ENCODE results near the gene CASP10.
"Not testable (repeated sequence)": the region's sequence is repeated elsewhere in the genome, so short reads cannot be mapped to it uniquely, and the experiment has no call there.

Gene CASP10, protein sequence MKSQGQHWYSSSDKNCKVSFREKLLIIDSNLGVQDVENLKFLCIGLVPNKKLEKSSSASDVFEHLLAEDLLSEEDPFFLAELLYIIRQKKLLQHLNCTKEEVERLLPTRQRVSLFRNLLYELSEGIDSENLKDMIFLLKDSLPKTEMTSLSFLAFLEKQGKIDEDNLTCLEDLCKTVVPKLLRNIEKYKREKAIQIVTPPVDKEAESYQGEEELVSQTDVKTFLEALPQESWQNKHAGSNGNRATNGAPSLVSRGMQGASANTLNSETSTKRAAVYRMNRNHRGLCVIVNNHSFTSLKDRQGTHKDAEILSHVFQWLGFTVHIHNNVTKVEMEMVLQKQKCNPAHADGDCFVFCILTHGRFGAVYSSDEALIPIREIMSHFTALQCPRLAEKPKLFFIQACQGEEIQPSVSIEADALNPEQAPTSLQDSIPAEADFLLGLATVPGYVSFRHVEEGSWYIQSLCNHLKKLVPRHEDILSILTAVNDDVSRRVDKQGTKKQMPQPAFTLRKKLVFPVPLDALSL

DNA sequence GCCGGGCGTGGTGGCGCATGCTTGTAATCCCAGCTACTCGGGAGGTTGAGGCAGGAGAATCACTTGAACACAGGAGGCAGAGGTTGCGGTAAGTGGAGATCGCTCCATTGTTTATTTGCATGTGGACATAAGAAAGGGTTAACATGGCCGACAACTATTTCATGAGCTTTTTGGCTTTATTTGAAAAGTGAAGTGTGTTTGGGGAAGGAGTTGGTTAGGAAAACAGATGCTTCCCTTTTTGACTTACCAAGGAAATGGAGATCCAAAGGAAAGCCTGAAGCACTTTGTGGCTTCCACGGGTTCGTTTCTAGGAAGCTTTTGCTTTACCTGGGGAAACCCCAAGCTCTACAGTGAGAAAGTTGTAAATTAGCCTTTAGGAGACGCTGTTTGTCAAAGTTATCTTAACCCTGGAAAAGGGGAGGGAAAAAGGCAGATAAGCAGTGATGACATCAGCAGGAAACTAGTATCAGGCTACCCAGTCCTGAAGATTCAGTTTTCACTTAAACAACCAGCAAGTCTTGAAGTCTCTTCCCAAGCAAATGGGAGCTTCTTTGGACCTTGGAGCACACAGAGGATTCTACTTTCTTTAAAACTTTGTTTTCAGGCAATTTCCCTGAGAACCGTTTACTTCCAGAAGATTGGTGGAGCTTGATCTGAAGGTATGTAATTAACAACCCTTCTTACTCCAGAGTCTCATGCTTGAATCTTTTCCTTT is at the start of gene CASP10:
Gene CASP10, plus strand, starts transcription at position 492 of the 715 bp plus-strand sequence. CDS start 2,637 bp downstream, outside the sequence.
- DNase-seq (ENCODE audit: extremely low read depth in 1 of 2, low read depth in 1 of 2) = no peak

GRCh38 chr2:201135386-201135785 is 47.6 kb upstream of the CASP10 start:
- no peak for DNase-seq (ENCODE audit: extremely low read depth in 1 of 2, low read depth in 1 of 2)

- DNase-seq (ENCODE audit: extremely low read depth in 1 of 2, low read depth in 1 of 2) = no peak
Observed at GRCh38 chr2:201136889-201137321, 46.0 kb upstream of the CASP10 start.

- DNase-seq (ENCODE audit: extremely low read depth in 1 of 2, low read depth in 1 of 2) = no peak
Observed at GRCh38 chr2:201137505-201138400, 45.2 kb upstream of the CASP10 start.

GRCh38 chr2:201138401-201138970 is 44.5 kb upstream of the CASP10 start:
- DNase-seq (ENCODE audit: extremely low read depth in 1 of 2, low read depth in 1 of 2) = no peak

DNA sequence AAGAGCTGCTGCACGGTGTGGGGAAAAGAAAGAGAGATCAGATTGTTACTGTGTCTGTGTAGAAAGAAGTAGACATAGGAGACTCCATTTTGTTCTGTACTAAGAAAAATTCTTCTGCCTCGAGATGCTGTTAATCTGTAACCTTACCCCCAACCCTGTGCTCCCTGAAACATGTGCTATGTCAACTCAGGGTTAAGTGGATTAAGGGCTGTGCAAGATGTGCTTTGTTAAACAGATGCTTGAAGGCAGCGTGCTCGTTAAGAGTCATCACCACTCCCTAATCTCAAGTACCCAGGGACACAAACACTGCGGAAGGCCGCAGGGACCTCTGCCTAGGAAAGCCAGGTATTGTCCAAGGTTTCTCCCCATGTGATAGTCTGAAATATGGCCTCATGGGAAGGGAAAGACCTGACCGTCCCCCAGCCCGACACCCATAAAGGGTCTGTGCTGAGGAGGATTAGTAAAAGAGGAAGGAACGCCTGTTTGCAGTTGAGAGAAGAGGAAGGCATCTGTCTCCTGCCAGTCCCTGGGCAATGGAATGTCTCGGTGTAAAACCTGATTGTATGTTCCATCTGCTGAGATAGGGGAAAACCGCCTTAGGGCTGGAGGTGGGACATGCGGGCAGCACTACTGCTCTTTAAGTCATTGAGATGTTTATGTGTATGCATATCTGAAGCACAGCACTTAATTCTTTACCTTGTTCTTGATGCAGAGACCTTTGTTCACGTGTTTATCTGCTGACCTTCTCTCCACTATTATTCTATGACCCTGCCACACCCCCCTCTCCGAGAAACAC is 43.8 kb upstream of the CASP10 start:
- DNase-seq (ENCODE audit: extremely low read depth in 1 of 2, low read depth in 1 of 2) = not testable (repeated sequence)

- no peak for DNase-seq (ENCODE audit: extremely low read depth in 1 of 2, low read depth in 1 of 2)
Observed at GRCh38 chr2:201139836-201140604, 42.9 kb upstream of the CASP10 start.

- DNase-seq (ENCODE audit: extremely low read depth in 1 of 2, low read depth in 1 of 2) = no peak
Observed at GRCh38 chr2:201144101-201145051, 38.6 kb upstream of the CASP10 start.

- DNase-seq (ENCODE audit: extremely low read depth in 1 of 2, low read depth in 1 of 2) = no peak
Observed at GRCh38 chr2:201148434-201148990, 34.4 kb upstream of the CASP10 start.

DNA sequence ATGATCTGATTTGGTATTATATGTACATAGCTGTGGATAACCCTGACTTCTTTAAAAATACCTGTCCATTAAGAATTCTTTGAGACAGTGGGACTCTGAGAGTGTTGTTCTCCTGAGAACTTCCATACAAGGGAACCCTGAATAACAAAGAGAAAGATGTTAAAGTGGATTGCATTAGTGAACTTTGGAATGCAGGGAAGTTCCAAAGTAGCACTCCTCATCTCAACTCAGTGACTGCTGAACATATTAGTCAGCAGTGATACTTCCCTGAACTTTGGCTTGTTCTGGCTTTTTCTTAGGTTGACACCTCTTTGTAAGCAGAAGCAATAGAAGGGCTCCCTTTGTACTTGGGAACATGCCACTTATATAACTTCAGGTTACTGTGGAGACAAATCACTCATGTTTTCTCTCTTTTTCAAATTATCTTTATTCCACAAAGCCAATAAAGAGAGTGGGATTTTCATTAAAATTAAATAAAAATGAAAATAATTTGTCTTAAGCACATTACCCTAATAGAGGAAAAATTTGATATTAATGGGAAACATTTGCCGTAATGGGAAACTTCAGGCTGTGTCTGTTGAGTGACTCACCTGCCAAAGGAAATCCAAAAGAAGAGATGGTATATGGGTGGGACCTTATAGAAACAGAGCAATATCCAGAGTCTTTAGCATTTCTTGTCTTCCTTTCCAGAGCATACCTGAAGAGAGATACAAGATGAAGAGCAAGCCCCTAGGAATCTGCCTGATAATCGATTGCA is 33.7 kb upstream of the CASP10 start:
- no peak for DNase-seq (ENCODE audit: extremely low read depth in 1 of 2, low read depth in 1 of 2)

- not testable (repeated sequence) for DNase-seq (ENCODE audit: extremely low read depth in 1 of 2, low read depth in 1 of 2)
Observed at GRCh38 chr2:201149821-201150165, 33.1 kb upstream of the CASP10 start.

DNA sequence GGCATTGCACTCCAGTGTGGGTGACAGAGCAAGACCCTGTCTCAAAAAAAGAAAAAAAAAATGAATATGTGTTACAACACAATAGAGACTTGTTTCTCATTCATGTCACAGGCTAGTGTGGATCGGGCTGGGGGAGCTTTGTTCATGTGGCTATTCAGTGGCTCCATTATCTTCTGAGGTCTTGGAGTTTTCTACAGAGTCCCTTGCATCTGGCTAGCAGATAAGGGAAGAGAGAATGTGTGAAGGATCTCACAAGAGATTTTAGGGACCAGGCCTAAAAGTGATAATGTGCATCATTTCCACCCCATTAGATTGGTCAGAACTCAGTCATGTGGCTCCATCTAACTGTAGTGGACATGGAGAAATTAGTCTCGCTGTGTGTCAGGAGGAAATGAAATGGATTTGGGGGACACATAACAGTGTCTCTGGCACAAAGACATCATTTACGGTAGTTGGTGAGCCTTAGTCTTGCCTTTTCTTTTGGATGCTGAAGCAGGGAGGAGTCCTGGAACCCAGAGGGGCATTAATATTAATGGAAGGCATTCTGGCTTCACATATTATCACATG is 32.4 kb upstream of the CASP10 start:
- DNase-seq (ENCODE audit: extremely low read depth in 1 of 2, low read depth in 1 of 2) = no peak

DNA sequence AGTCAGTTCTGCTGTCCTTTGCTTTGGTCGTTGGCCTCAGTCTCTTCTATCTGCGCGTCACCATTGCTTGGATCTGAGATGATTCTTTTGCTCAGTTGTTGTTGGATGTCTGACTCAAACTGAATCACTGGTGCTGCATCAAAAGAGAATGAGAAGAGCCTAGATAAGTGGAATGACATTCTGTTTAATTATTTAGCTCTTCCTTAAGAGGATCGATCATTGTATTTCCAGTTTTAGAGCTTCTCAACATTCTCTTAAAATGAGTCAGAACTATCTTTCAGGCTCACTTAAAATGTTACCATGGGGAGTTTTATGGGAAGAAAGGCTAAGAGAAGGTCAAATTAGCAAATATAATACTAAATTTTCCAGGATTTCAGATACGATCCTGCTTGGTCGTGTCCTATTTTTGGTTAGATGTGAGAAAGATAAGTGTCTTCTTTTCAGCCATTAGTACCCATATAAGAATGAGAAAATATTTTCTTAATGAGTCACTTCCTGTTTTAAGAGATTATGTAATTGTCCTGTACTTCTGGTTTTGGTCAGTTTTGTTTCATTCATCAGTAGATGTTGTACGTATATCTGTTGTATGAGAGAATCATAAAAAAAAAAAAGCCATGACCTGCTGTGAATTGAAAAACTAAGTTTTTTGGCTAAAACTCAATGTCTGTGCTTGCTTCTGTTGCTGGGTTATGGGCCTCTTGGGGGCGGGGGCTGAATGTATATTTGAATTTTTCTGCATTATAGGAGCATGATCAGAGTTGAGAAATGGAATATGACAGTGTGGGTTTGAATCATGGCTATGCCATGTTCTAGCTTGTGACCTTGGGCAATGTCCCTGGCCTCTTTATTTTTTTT is 31.6 kb upstream of the CASP10 start:
- DNase-seq (ENCODE audit: extremely low read depth in 1 of 2, low read depth in 1 of 2) = no peak

- DNase-seq (ENCODE audit: extremely low read depth in 1 of 2, low read depth in 1 of 2) = no peak
Observed at GRCh38 chr2:201152517-201152916, 30.4 kb upstream of the CASP10 start.

DNA sequence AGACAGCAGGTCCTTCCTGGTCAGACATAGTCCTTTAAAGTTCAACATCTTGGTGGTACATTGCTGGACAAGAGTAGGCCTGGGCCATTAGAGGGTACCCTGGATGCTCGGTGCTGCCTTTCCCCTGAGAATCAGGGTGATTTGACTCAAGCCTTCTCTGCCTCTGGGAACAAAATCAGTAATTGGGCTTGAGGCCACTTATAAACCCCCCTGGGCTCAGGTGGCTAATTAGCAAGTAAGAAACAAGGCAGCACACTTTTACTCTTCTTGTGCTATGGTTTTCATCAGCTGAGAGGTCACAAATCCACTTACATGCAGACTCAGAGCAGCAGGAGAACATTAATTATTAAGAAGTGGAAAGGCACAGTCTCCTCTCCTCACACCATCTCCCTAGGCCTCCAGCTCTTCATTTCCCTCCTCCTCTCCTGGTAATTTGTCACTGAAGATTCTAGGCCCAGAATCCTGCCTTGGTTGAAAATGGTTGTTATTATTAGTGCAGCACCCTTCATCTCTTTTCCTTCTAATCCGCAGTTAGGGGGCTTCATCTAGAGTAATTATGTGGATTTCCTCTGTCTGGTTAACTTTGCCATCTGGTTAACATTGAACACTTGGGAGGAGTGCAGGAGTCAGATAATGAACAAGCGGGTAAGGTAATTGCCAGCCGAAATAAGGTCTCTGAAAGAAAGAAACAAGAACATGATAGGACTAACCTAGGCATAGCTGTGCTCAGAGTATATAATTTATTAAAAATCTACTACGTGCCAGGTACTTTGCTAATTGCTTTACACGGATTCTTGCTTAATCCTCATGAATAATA is 29.7 kb upstream of the CASP10 start:
- no peak for DNase-seq (ENCODE audit: extremely low read depth in 1 of 2, low read depth in 1 of 2)

Measured in stimulated activated CD8-positive, alpha-beta memory T cell treated with anti-CD3 and anti-CD28 coated beads, Interleukin-7, amount 100 ng/mL, for 48 hours (primary cell).